GM15510 (cell line): ENCODE data around the gene SPSB1.

Experiments
- POLR2A ChIP-seq: IDR thresholded peaks from 3 replicates; pipeline ENCODE4 v1.6.1; 2011; ENCODE audit warnings: borderline replicate concordance; ENCODE audit not compliant: insufficient read length; ENCODE audit errors: extremely low read depth

SPSB1 gene

DNA sequence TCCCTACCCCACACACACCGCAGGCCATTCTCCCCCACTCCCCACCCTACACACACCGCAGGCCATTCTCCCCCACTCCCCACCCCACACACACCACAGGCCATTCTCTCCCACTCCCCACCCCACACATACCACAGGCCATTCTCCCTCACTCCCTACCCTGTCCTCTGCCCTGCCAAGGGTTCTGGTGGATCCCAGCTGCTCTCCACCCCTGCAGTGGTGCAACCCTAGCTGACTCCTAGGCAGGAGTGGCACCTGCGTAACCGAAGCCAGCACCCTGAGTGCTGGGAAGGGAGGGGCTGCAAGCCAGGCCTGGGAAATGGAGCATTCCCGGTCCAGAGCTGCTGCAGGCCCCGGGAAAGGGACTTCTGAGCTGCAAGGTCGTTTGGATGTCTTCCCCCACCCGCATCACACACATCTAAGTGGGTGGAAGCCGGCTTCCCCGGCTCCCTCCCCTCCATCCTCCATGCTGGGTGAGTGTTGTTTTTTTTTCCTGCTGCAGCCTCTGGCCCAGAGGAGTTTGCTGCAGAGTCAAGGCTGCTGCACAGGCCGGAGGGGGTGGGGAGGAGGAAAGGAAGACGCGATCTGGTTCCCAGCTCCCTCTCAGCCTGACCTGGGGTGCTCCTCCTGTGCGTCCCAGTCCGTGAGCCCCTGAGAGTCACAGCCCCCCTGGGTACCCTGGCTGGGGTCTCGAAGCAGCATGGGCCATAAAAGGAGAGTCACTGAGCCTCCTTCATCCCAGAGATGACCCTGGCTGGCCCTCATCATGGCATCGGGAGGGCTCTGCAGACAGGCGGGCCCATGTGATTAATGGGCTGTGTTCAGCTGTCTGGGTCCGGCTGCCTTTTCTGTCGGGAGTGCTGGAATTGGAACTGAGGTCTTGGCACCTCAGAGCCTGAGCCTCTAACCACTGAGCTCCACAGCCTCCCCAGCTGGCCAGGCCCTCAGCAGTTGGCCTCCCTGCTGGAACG, 42.0 kb upstream of the SPSB1 start:
- no peak for TF ChIP-seq POLR2A

DNA sequence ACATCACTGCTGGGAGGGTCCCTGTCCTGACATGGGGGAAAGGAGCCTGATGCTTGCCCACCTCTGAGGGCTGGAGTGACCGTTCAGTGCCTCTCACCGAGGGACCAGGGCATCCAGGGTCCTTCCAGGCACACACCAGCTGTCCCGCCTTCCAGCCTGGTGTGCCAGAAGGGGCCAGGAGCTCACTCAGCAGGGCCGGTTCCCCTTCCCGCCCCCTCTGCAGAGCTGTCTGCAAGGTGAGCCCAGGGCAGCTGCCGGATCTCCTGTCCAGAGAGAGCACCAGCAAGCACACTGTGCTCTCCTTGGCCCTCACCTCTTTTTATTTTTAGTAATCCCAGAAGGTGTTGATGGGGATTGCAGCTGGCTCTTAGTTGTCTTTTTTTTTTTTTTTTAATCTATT, 41.2 kb upstream of the SPSB1 start:
- no peak for TF ChIP-seq POLR2A

DNA sequence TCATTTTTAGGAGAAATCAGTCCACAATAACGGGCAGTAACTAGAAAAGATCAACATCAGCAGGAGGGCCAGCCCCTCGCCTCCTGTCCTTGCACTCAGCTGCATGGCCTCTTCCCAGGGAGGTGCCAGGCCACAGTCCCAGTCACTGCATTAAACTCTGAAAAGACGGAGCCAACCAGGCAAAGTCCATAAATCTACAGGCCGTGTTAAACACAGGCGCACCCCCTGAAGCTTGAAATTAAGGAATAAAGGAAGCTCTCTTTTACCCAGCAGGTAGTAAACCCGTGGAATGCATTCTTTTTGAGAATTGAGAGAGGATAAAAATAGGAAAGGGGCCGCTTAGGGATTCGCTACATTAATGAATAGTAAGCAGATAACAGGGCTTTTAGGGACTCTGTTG, 39.7 kb upstream of the SPSB1 start:
- TF ChIP-seq POLR2A = no peak

DNA sequence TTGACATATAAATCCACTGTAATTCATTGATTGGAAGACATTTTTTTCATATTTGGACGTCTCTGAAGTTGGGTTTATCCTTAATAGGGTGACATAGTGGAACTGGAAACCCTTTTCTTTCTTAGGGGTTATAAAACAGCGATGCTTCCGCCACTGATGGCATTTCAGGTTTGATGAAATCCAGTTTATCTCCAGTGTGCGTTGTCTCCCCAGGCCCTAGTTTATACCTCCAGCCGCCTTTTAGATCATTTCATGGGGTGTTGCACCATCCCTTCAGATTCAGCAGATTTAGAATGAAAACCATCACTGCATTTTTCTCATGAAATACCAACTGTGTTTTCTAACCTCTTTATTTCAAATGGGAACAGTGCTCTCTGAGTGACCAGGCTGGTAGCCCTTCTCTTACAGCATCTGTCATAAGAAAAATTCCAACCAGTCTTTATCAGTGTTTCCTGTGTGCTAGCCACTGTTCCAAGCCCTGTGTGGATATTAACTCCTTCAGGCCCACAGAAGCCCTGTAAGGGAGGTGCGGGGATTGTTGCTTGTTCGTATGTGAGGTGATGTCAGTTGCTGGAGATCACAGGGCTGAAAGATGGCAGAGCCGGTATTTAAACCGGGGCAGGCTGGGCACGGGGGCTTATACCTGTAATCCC, 39.1 kb upstream of the SPSB1 start:
- no peak for TF ChIP-seq POLR2A

DNA sequence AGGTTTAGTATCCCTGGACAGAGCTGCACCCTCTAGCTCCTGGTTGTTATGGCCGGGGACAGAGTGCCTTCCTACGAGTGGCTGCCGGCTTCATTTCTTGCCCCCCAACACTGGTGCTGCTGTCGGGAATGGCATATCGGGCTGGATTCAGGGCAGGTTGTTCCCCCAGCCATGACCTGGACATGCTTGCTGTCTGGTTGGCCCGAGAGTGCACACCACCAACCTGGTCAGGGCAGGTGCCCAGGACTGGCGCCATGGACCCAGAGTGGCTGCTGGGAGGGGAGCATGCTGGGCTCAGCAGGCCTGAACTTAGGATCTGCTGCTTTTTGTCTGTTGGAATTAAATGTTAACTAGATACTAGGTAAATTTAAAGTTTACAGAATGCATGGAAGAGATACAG, 36.4 kb upstream of the SPSB1 start:
- TF ChIP-seq POLR2A = no peak

DNA sequence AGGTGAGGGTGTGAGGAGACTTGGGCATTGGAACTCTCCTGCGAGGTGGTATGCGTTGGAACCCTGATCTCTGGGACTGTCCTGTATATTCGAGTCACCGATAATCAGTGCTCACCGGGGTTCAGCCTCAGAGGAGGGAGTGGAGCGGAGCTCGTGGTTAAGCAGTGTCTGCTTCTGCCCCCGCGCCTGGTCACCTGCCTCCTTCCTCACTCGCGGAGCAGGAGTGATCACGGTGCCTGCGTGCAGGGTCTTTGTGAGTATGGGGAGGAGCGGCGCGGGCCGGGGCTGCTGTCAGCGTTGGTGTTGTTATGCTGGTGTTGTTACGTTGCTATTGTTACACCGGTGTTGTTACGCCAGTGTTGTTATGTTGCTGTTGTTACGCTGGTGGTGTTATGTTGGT, 34.8 kb upstream of the SPSB1 start:
- no peak for TF ChIP-seq POLR2A

DNA sequence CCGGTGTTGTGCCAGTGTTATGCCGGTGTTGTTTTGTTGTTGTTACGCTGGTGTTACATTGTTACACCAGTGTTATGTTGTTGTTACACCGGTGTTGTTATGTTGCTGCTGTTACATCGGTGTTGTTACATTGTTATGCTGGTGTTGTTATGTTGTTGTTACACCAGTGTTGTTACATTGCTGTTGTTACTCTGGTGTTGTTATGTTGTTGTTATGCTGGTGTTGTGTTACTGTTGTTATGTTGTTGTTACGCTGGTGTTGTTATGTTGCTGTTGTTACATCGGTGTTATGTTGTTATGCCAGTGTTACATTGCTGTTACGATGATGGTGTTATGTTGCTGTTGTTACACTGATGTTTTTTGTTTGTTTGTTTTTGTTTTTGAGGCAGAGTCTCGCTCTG, 34.1 kb upstream of the SPSB1 start:
- TF ChIP-seq POLR2A = no peak

DNA sequence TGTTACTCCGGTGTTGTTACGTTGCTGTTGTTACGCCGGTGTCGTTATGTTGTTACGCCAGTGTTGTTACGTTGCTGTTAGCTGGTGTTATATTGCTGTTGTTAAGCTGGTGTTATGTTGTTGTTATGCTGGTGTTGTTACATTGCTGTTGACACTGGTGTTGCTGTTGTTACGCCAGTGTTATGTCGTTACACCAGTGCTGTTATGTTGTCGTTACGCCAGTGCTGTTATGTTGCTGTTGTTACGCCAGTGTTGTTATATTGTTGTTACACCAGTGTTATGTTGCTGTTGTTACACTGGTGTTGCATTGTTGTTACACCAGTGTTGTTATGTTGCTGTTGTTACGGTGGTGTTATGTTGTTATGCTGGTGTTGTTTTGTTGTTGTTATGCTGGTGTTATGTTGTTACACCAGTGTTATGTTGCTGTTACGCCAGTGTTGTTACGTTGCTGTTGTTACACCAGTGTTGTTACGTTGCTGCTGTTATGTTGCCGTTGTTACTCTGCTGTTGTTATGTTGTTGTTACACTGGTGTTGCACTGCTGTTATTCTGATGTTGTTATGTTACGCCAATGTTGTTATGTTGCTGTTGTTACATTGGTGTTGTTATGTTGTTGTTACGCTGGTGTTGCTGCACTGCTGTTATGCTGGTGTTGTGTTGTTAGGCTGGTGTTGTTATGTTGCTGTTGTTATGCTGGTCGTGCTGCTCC, 32.5 kb upstream of the SPSB1 start:
- TF ChIP-seq POLR2A = no peak

DNA sequence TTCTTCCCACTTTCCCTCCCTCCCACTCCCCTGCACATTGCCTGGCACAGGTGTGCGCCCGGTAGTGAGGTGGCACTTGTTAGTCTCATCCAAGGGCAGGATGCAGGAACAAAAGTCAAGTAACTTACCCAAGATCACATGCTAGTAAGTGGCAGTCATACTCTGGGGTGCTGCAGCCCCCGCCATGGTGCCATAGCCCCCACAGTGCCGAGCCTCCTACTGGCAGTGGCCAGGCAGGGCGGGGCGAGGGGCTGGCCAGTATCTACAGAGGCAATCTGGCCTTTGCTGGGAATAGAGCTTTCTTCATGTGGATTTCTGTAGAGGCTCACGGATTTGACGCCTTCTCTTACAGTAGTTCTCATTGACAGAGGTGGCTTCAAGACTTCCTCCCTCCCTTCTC, 31.2 kb upstream of the SPSB1 start:
- no peak for TF ChIP-seq POLR2A

DNA sequence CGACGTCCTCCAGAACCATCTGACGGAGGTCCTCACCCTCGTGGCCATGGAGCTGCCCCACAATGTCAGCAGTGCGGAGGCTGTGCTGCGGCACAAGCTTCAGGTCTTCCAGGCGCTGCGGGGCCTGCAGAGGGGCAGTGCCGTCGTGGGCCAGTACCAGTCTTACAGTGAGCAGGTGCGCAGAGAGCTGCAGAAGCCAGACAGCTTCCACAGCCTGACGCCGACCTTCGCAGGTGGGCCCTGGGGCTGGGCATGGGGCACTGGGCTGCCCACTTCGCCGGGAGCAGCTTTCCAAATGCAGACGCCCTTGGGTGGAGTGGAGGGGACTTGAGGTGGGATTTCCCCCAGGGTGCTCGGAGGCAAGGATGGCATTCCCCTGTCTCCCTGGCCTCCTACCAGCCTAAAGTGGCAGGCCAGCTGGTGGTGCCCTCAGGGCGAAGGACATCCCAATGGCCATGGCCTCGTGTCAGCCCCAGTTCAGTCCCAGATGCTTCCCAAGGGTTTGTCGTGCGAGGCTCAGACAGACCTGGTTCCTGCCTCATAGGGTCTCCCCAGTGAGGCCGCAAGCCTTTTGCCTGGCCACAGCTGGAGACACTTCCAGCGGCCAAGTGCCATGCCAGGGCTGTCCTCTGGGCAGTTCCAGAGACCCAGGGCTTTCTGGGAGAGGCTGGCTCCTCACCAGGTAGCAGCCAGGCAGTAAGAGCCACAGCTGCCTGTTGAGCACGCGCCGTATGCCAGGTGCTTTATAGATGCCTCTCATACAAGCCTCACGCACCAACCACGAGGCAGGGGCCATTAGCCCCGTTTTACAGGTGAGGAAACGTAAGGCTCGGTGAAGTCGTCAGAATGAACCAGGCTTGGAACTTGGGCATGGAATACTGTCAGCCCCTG, 30.4 kb upstream of the SPSB1 start:
- TF ChIP-seq POLR2A = no peak

DNA sequence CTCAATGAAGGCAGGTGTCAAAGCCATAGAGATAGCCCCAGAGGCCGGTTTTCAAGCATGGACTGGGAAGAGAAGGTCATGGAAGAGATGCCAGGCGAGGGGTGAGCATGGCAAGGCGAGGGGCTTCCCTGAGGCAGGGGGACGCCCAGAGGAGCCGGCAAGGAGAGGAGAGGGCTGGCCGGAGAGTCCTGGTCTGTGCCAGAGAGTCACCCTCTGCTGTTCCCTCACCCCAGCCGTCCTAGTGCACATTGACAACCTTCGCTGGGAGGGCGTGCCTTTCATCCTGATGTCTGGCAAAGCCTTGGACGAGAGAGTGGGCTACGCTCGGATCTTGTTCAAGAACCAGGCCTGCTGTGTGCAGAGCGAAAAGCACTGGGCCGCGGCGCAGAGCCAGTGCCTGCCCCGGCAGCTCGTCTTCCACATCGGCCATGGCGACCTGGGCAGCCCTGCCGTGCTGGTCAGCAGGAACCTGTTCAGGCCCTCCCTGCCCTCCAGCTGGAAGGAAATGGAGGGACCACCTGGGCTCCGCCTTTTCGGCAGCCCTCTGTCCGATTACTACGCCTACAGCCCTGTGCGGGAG, 29.3 kb upstream of the SPSB1 start:
- TF ChIP-seq POLR2A = no peak

DNA sequence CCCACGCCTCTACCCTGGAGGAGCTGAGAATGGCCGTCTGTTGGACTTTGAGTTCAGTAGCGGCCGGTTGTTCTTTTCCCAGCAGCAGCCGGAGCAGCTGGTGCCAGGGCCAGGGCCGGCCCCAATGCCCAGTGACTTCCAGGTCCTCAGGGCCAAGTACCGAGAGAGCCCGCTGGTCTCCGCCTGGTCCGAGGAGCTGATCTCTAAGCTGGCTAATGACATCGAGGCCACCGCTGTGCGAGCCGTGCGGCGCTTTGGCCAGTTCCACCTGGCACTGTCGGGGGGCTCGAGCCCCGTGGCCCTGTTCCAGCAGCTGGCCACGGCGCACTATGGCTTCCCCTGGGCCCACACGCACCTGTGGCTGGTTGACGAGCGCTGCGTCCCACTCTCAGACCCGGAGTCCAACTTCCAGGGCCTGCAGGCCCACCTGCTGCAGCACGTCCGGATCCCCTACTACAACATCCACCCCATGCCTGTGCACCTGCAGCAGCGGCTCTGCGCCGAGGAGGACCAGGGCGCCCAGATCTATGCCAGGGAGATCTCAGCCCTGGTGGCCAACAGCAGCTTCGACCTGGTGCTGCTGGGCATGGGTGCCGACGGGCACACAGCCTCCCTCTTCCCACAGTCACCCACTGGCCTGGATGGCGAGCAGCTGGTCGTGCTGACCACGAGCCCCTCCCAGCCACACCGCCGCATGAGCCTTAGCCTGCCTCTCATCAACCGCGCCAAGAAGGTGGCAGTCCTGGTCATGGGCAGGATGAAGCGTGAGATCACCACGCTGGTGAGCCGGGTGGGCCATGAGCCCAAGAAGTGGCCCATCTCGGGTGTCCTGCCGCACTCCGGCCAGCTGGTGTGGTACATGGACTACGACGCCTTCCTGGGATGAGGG, 28.5 kb upstream of the SPSB1 start:
- no peak for TF ChIP-seq POLR2A

DNA sequence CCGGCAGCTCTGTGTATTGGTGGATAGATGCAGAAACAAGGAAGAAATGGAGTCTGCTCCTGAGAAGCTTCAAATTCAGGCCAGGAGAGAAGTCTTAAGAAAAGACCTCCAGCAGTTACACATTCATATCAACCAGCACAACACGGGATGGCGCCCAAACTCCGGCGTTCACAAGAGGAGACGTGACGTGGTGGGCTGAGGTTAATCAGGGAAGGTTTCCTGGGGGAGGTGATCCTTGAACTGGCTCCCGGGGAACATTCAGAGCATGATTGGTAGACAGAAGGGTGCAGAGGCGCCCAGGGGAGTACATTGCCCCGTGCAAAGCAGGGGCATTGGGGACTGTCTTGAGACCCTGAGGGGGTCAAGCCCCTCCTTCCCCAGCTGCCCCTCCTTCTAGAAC, 27.7 kb upstream of the SPSB1 start:
- TF ChIP-seq POLR2A = no peak
